Breast epithelium (tissue), 4 donors: ENCODE results near the gene CCBE1. TPM values are rescaled to one million over a fixed set of nuclear protein-coding genes. Genes with fewer than 3 reads are reported as not detected.

Experiments
- DNase-seq, 2 donors: peaks; one replicate each; pipeline ENCODE4 v3.0.0-alpha.2; 2019; ENCODE audit warnings: low spot score in 2 of 2
- H3K27ac ChIP-seq, 2 donors: fragments of 200-600 bp; sonication (generic) in 1 of 2; one replicate each; pipeline ENCODE4 v1.5.1; 2016 to 2019; ENCODE audit warnings: mild to moderate bottlenecking in 1 of 2
- H3K27me3 ChIP-seq, 2 donors: fragments of 200-600 bp; sonication (generic) in 1 of 2; one replicate each; pipeline versions ENCODE4 v1.5.1 to v1.6.0; 2017 to 2019; ENCODE audit warnings: control low read depth in 1 of 2, mild to moderate bottlenecking in 1 of 2
- H3K36me3 ChIP-seq: fragments of 200-600 bp; one replicate; pipeline ENCODE4 v1.5.1; 2019
- H3K4me1 ChIP-seq, 2 donors: fragments of 200-600 bp; sonication (generic); one replicate each; pipeline ENCODE4 v1.5.1; 2016 to 2019; ENCODE audit warnings: control low read depth in 1 of 2
- H3K4me3 ChIP-seq, 3 donors: fragments of 200-600 bp; sonication (generic); 1 replicate in 2 of 3; 2 replicates in 1 of 3; pipeline ENCODE4 v1.5.1; 2016 to 2019; ENCODE audit warnings: mild to moderate bottlenecking in 3 of 3, moderate library complexity in 2 of 3
- H3K9me3 ChIP-seq, 2 donors: fragments of 200-600 bp; sonication (generic) in 1 of 2; one replicate each; pipeline ENCODE4 v1.5.1; 2016 to 2019; ENCODE audit warnings: control low read depth in 1 of 2
- POLR2A ChIP-seq: fragments of 450-650 bp; IDR thresholded peaks from one replicate; pipeline ENCODE4 v1.6.1; 2016; ENCODE audit warnings: antibody characterized with exemption, mild to moderate bottlenecking, moderate library complexity
- POLR2AphosphoS5 ChIP-seq, 3 donors: sonication (generic); formaldehyde crosslinking; IDR thresholded peaks; one replicate each; pipeline ENCODE4 v1.6.1; 2017; ENCODE audit warnings: antibody characterized with exemption in 3 of 3
- intact Hi-C: fragments of 100-400 bp; cut with DNase I; formaldehyde crosslinking; loops from one replicate; pipeline ENCODE4 v1.15.1; 2023; ENCODE audit warnings: low total_unique reads
- total RNA-seq, 3 donors: library from RNA; depleted of rRNA; stranded (reverse); fragments of >200 nt; gene quantifications; one replicate each; pipeline ENCODE4 v1.1.0, GENCODE V29; 2016
- TF ChIP-seq, protein P1 (sequence below), 3 donors: fragments of 450-650 bp; IDR thresholded peaks; one replicate each; pipeline ENCODE4 v1.5.1; 2016 to 2017; ENCODE audit warnings: antibody characterized with exemption in 3 of 3, mild to moderate bottlenecking in 3 of 3, moderate library complexity in 3 of 3

Gene CCBE1
- total RNA-seq, 3 donors from 2014 or later: 3.5 to 4.9 (median 4.0) TPM

DNA sequence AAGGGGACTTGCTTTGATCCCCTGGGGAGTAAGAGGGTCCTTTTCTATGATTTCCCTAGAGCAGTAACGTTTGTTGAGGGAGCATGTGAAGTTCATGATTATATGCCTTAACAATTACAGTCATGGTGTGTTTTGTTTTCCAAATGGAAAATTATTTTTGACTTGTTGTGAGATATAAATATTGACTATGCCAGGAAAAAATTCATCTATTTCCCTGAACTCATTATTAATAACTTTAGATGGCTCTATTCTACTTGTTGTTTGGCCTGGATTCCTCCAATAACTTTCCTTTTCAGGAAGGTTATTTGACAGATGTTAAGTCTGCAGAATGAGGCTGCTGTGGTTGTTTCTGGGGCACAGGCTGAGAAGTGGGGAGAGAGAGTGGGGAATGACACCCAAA lies 266.1 kb downstream of the CCBE1 start:
- no peak for DNase-seq
- no peaks in the 10 kb centered on the region for H3K9me3 ChIP-seq
- no peak overlapping the region for H3K4me3 ChIP-seq
- H3K36me3 ChIP-seq: no peaks in the 10 kb centered on the region
- no peaks in the 10 kb centered on the region for H3K27me3 ChIP-seq
- TF ChIP-seq POLR2AphosphoS5 (IDR thresholded peaks at IDR 0.05) (no peak), POLR2A (no peak)
- TF ChIP-seq, protein P1, sequence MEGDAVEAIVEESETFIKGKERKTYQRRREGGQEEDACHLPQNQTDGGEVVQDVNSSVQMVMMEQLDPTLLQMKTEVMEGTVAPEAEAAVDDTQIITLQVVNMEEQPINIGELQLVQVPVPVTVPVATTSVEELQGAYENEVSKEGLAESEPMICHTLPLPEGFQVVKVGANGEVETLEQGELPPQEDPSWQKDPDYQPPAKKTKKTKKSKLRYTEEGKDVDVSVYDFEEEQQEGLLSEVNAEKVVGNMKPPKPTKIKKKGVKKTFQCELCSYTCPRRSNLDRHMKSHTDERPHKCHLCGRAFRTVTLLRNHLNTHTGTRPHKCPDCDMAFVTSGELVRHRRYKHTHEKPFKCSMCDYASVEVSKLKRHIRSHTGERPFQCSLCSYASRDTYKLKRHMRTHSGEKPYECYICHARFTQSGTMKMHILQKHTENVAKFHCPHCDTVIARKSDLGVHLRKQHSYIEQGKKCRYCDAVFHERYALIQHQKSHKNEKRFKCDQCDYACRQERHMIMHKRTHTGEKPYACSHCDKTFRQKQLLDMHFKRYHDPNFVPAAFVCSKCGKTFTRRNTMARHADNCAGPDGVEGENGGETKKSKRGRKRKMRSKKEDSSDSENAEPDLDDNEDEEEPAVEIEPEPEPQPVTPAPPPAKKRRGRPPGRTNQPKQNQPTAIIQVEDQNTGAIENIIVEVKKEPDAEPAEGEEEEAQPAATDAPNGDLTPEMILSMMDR (IDR thresholded peaks at IDR 0.05): no peak
- no peak overlapping the region for H3K27ac ChIP-seq
- intact Hi-C loops: loop anchor here (10.0 kb wide), 1 partner anchor 1016 kb away; no protein-coding TSS in a partner anchor
- no peaks in the 10 kb centered on the region for H3K4me1 ChIP-seq

DNA sequence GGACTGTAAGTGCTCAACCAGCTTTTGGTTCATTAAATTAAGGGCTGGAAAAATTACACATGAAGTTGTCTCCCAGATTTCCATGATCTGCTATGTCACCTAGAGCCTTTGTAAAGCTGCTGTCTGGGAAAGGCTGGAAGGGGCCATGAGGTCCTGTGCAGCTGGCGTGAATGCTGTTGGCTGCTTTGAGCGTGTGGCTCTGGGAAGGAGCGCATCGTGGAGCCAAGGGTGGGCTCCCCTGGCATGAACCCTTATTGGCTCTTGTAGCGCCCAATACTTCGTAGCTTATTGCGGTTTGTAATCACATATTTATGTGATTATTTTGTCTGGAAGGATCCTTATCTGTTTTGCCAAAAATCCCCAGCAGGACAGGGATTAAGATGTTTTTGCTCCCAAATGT lies 267.6 kb downstream of the CCBE1 start:
- Histone ChIP-seq H3K36me3 (no peaks in the 10 kb centered on the region), H3K4me3 (no peak overlapping the region), H3K27me3 (no peaks in the 10 kb centered on the region), H3K27ac (no peak overlapping the region), H3K4me1 (no peaks in the 10 kb centered on the region), H3K9me3 (no peaks in the 10 kb centered on the region)
- TF ChIP-seq POLR2A (no peak), POLR2AphosphoS5 (IDR thresholded peaks at IDR 0.05) (no peak)
- TF ChIP-seq, protein P1 (IDR thresholded peaks at IDR 0.05): no peak
- no peak for DNase-seq
- intact Hi-C loops: loop anchor here (10.0 kb wide), 1 partner anchor 1015 kb away; no protein-coding TSS in a partner anchor

DNA sequence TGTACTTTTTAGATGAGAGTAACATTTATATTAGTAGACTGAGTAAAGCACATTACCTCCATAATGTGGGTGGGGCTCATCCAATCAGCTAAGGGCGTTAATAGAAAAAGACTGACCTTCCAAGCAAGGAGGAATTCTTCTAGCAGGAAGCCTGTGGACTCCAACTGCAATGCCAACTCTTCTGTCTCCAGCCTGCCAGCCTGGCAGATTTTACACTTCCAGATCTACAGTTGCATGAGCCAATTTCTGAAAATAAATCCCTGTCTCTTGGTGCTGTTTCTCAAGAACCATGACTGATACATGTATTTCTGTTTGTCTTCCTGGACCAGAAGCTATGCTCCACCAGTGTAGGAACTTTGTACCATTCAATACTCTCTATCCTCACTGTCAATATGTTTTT lies 269.2 kb downstream of the CCBE1 start:
- intact Hi-C loops: no loop called here
- no peaks in the 10 kb centered on the region for H3K36me3 ChIP-seq
- TF ChIP-seq, protein P1 (IDR thresholded peaks at IDR 0.05): no peak
- TF ChIP-seq POLR2AphosphoS5 (IDR thresholded peaks at IDR 0.05) (no peak), POLR2A (no peak)
- H3K4me1 ChIP-seq: no peaks in the 10 kb centered on the region
- peaks cover 0 to 4% of the 10 kb centered on the region in 2 donors for H3K27me3 ChIP-seq
- DNase-seq: no peak
- no peak overlapping the region for H3K27ac ChIP-seq
- no peaks in the 10 kb centered on the region for H3K9me3 ChIP-seq
- no peak overlapping the region for H3K4me3 ChIP-seq

DNA sequence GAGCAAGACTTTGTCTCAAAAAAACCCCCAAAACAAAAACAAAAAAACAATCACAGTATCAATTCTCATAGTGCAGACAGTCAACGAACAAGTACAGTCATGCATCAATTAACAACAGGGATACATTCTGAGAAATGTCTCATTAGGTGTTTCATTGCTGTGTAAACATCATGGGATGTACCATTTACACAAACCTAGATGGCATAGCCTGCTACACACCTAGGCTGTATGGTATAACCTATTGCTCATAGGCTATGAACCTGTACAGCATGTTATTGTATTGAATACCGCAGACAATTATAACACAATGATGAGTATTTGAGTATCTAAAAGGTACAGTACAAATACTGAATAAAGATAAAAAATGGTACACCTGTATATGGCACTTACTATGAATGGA lies 270.4 kb downstream of the CCBE1 start:
- H3K9me3 ChIP-seq: no peaks in the 10 kb centered on the region
- no peaks in the 10 kb centered on the region for H3K36me3 ChIP-seq
- H3K27me3 ChIP-seq: peaks cover 0 to 8% of the 10 kb centered on the region in 2 donors
- no peaks in the 10 kb centered on the region for H3K4me1 ChIP-seq
- DNase-seq: no peak
- intact Hi-C loops: no loop called here
- TF ChIP-seq, protein P1 (IDR thresholded peaks at IDR 0.05): no peak
- no peak for TF ChIP-seq POLR2A
- no peak for TF ChIP-seq POLR2AphosphoS5 (IDR thresholded peaks at IDR 0.05)
- H3K4me3 ChIP-seq: no peak overlapping the region
- H3K27ac ChIP-seq: no peak overlapping the region

DNA sequence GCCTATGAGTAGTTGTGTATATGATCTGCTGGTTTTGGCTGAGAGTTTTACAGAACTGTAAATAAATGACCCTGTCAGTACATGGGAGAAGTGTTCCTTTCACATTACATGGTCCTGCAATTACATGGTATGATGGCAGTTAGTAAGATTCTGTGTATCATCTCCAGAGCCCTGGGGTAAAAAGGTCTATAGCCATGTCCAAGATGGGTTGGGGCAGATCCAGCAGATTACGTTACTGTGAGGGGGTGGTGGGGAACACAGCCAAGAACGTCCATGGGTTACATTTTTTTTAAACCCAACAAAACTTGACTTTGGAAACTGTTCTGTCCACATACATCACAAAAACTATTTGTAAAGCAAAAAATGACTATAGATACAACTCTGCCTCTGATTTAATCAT lies 274.0 kb downstream of the CCBE1 start:
- intact Hi-C loops: no loop called here
- Histone ChIP-seq H3K27me3 (peaks cover 0 to 9% of the 10 kb centered on the region in 2 donors), H3K36me3 (no peaks in the 10 kb centered on the region), H3K27ac (no peak overlapping the region), H3K9me3 (no peaks in the 10 kb centered on the region), H3K4me3 (no peak overlapping the region), H3K4me1 (no peaks in the 10 kb centered on the region)
- no peak for TF ChIP-seq POLR2A
- TF ChIP-seq, protein P1 (IDR thresholded peaks at IDR 0.05): no peak
- DNase-seq: no peak
